ENCODE results near the gene HNF1A. TPM values are rescaled to one million over a fixed set of nuclear protein-coding genes. Genes with fewer than 3 reads are reported as not detected.

HNF1A gene
- total and polyA plus RNA-seq, 2 donors (not counting 3 experiments of a cell fraction or from before 2014, with no cell fraction given): not detected

- Histone ChIP-seq H3K9me1 (replicated peaks; ENCODE audit: control insufficient read depth, extremely low read depth, insufficient read depth, low read length) (no peaks in the 10 kb centered on the region), H3K9me3 (replicated peaks; ENCODE audit: control insufficient read depth, insufficient read depth, low read length) (no peaks in the 10 kb centered on the region), H3K4me3 (replicated peaks in 1 of 3; ENCODE audit: insufficient read depth in 1 of 3, low read depth in 1 of 3, low read length in 3 of 3) (no peak overlapping the region), H2AFZ (ENCODE audit: low read depth, low read length) (no peak overlapping the region), H3K36me3 (ENCODE audit: control insufficient read depth in 2 of 2, extremely low read depth in 1 of 2, insufficient read depth in 2 of 2, low read length in 2 of 2) (peaks cover 3 to 18% of the 10 kb centered on the region in 2 experiments), H4K20me1 (replicated peaks; ENCODE audit: control insufficient read depth, extremely low read depth, insufficient read depth, low read length) (no peaks in the 10 kb centered on the region), H3K4me1 (ENCODE audit: control insufficient read depth, extremely low read depth, insufficient read depth, low read length) (peaks cover 3% of the 10 kb centered on the region), H3K4me2 (ENCODE audit: insufficient read depth, low read length) (no peak overlapping the region), H3K27ac (ENCODE audit: insufficient read depth, low read depth, low read length) (no peak overlapping the region), H3K79me2 (ENCODE audit: control insufficient read depth, insufficient read depth, low read length) (peaks cover 9% of the 10 kb centered on the region), H3K27me3 (ENCODE audit: control insufficient read depth in 2 of 2, insufficient read depth in 2 of 2, low read length in 2 of 2) (no peaks in the 10 kb centered on the region), H3K9ac (replicated peaks; ENCODE audit: extremely low read depth, insufficient read depth, low read length) (no peak overlapping the region)
- dilution Hi-C loops (cut with MboI; ENCODE audit: extremely low pct_ligation_motif_present, low sequenced_read_pairs): no loop called here
- no peak for FAIRE-seq
- POLR2A ChIA-PET: interaction anchor here (0.6 kb wide), 1 partner anchor 294 kb away, joined by 6 read pairs; no protein-coding TSS in a partner anchor
- no peak for DNase-seq (ENCODE audit: low read depth, low spot score)
- intact Hi-C loops (cut with micrococcal nuclease): no loop called here
- TF ChIP-seq, protein P1, sequence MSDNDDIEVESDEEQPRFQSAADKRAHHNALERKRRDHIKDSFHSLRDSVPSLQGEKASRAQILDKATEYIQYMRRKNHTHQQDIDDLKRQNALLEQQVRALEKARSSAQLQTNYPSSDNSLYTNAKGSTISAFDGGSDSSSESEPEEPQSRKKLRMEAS (IDR thresholded peaks at IDR 0.05; ENCODE audit: insufficient read depth, insufficient read length): no peak
- TF ChIP-seq EZH2 (IDR thresholded peaks at IDR 0.05; ENCODE audit: borderline replicate concordance, low read depth, low read length, severe bottlenecking) (no peak), GATA2 (IDR thresholded peaks at IDR 0.05; ENCODE audit: insufficient read depth, insufficient read length, low read depth, low read length) (no peak), JUN (IDR thresholded peaks at IDR 0.05; ENCODE audit: borderline replicate concordance, insufficient read depth, insufficient read length, low read depth) (no peak), FOS (IDR thresholded peaks at IDR 0.05; ENCODE audit: borderline replicate concordance, insufficient read depth, low read length) (no peak), POLR2AphosphoS5 (IDR thresholded peaks at IDR 0.05; ENCODE audit: insufficient read depth, low read depth, low read length) (no peak), MYC (IDR thresholded peaks at IDR 0.05; ENCODE audit: low read depth, low read length) (no peak), POLR2A (IDR thresholded peaks at IDR 0.05; ENCODE audit: low read depth, low read length) (no peak)
- TF ChIP-seq, protein P2, sequence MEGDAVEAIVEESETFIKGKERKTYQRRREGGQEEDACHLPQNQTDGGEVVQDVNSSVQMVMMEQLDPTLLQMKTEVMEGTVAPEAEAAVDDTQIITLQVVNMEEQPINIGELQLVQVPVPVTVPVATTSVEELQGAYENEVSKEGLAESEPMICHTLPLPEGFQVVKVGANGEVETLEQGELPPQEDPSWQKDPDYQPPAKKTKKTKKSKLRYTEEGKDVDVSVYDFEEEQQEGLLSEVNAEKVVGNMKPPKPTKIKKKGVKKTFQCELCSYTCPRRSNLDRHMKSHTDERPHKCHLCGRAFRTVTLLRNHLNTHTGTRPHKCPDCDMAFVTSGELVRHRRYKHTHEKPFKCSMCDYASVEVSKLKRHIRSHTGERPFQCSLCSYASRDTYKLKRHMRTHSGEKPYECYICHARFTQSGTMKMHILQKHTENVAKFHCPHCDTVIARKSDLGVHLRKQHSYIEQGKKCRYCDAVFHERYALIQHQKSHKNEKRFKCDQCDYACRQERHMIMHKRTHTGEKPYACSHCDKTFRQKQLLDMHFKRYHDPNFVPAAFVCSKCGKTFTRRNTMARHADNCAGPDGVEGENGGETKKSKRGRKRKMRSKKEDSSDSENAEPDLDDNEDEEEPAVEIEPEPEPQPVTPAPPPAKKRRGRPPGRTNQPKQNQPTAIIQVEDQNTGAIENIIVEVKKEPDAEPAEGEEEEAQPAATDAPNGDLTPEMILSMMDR (IDR thresholded peaks at IDR 0.05; ENCODE audit: extremely low read depth in 1 of 2, insufficient read depth in 1 of 2, low read depth in 1 of 2, low read length in 2 of 2): no peak
- no TSS peak for BruUV-seq (replicated peaks)
- CTCF ChIA-PET: interaction anchor here (0.8 to 1.9 kb wide), 2 partner anchors 8 to 12 kb away, joined by 4 to 6 read pairs; no protein-coding TSS in a partner anchor
These were observed 35.4 kb downstream of the HNF1A start for GRCh38 chr12:121013715-121014114.

Measured in endothelial cell of umbilical vein (primary cell).